Body of pancreas (tissue), 4 donors: Measurements from ENCODE around the gene CNOT1.

Experiments used
- POLR2A ChIP-seq, 3 donors: fragments of 450-650 bp; IDR thresholded peaks; one replicate each; pipeline ENCODE4 v1.6.1; 2016; ENCODE audit warnings: antibody characterized with exemption in 3 of 3, mild to moderate bottlenecking in 2 of 3
- TF ChIP-seq, protein P1 (sequence below), 7 experiments: fragments of 450-650 bp in 4 of 7; fragments of 200-600 bp in 3 of 7; sonication (generic) in 3 of 7; IDR thresholded peaks; one replicate each; pipeline ENCODE4 v1.5.1; 2016 to 2019; ENCODE audit warnings: antibody characterized with exemption in 7 of 7

DNA sequence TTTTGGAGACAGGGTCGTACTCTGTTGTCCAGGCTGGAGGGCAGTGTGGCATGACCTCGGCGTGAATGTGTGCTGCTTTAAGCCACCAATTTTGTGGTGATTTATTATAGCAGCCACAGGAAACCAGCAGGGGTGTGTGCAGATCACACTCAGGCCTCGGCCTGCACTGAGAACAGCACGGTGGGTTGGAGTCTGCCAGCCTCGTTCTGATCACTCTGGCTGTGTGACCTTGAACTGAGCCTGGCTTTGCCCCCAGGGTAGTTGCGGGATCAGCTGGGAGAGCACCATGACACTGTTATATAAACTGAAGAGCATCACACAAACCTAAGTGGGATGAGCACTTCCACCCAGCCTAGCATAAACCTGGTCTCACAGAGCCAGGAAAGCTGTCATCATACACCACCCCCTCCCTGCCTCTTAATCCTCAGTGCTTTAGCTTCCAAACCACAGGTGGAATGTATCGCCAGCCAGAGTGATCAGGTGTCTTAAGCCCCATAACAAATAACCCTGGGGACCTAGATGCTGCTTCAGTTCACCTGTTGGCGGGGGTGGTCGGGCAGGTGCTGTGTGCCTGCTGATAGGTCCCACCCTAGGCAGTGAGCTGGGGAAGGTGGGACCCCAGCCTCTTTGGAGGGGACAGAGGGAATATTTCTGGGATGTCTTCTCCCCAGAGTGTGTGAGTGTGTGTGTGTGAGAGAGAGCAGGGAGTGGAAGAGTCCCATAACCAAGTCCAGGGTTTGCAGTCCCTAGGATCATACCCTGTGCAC, 158.2 kb downstream of the CNOT1 start:
- TF ChIP-seq, protein P1, sequence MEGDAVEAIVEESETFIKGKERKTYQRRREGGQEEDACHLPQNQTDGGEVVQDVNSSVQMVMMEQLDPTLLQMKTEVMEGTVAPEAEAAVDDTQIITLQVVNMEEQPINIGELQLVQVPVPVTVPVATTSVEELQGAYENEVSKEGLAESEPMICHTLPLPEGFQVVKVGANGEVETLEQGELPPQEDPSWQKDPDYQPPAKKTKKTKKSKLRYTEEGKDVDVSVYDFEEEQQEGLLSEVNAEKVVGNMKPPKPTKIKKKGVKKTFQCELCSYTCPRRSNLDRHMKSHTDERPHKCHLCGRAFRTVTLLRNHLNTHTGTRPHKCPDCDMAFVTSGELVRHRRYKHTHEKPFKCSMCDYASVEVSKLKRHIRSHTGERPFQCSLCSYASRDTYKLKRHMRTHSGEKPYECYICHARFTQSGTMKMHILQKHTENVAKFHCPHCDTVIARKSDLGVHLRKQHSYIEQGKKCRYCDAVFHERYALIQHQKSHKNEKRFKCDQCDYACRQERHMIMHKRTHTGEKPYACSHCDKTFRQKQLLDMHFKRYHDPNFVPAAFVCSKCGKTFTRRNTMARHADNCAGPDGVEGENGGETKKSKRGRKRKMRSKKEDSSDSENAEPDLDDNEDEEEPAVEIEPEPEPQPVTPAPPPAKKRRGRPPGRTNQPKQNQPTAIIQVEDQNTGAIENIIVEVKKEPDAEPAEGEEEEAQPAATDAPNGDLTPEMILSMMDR (IDR thresholded peaks at IDR 0.05): no peak
- no peak for TF ChIP-seq POLR2A (IDR thresholded peaks at IDR 0.05)
